Measurements from ENCODE around the gene SCN4A. TPM values are rescaled to one million over a fixed set of nuclear protein-coding genes. Genes with fewer than 3 reads are reported as not detected.

SCN4A gene
- total RNA-seq, 1 donor: not detected

- TF ChIP-seq CTCF (IDR thresholded peaks at IDR 0.05; ENCODE audit: insufficient read depth, low read depth, low read length): peak; percentile 20
- DNase-seq (ENCODE audit: low read depth): no peak
- H3K4me3 ChIP-seq (ENCODE audit: low read depth, low read length): no peak overlapping the region
Measured at GRCh38 chr17:63950940-63951907, 21.5 kb downstream of the SCN4A start.

GRCh38 chr17:63949576-63950250 is 23.0 kb downstream of the SCN4A start:
- no peak overlapping the region for H3K4me3 ChIP-seq (ENCODE audit: low read depth, low read length)
- no peak for DNase-seq (ENCODE audit: low read depth)
- TF ChIP-seq CTCF (IDR thresholded peaks at IDR 0.05; ENCODE audit: insufficient read depth, low read depth, low read length): no peak

- H3K4me3 ChIP-seq (ENCODE audit: low read depth, low read length): no peak overlapping the region
- no peak for DNase-seq (ENCODE audit: low read depth)
- TF ChIP-seq CTCF (IDR thresholded peaks at IDR 0.05; ENCODE audit: insufficient read depth, low read depth, low read length): no peak
Measured at GRCh38 chr17:63948521-63948920, 24.2 kb downstream of the SCN4A start.

- no peak overlapping the region for H3K4me3 ChIP-seq (ENCODE audit: low read depth, low read length)
- no peak for DNase-seq (ENCODE audit: low read depth)
- TF ChIP-seq CTCF (IDR thresholded peaks at IDR 0.05; ENCODE audit: insufficient read depth, low read depth, low read length): no peak
Measured at GRCh38 chr17:63947711-63948330, 24.9 kb downstream of the SCN4A start.

GRCh38 chr17:63946440-63947363 is 26.0 kb downstream of the SCN4A start:
- DNase-seq (ENCODE audit: low read depth): peak; percentile 26
- TF ChIP-seq CTCF (IDR thresholded peaks at IDR 0.05; ENCODE audit: insufficient read depth, low read depth, low read length): peak; percentile 65
- H3K4me3 ChIP-seq (ENCODE audit: low read depth, low read length): no peak overlapping the region
